HG03095 (cell line): ENCODE measurements around the gene AARS2.

Experiments
- ATAC-seq: cut with Tn5 transposase; IDR thresholded peaks from one replicate; pipeline ENCODE4 v1.9.1; 2021; ENCODE audit warnings: moderate library complexity; ENCODE audit not compliant: unreplicated experiment

The AARS2 gene

DNA sequence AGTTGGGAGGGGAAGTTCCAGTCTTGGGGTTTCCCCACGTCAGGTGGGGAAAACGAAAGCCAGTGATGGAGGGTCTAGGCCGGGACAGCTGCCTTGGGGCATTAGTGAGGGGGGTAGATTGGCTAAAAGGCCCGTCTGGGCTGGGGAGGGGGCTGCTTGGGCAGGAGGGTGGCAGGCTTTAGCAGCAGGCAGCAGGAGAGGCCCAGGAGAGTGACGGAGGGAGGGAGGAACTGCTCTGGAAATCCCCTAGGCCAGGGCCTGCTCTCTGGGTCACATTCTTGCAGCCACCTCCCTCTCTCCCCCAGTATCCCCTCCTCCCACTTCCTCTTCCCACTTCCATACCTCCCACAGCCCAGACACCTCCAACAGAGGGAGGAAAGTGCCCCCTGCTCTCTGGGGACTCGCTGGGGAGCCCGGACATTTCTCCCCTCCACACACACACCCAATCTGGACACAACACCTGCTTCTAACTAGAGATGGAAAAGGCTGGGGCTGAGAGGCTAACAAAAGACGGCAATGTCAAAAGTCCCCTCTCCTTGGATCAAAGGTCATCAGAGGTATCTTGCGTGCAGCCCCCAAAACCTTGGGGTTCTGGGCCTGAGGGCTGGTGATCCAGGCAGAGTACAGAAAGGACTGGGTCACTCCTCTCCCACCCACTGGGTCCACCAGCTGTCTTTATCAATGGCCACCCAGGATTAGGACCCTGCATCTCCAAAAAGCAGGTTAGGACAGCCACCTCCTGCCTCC, 49.6 kb downstream of the AARS2 start:
- no peak for ATAC-seq

DNA sequence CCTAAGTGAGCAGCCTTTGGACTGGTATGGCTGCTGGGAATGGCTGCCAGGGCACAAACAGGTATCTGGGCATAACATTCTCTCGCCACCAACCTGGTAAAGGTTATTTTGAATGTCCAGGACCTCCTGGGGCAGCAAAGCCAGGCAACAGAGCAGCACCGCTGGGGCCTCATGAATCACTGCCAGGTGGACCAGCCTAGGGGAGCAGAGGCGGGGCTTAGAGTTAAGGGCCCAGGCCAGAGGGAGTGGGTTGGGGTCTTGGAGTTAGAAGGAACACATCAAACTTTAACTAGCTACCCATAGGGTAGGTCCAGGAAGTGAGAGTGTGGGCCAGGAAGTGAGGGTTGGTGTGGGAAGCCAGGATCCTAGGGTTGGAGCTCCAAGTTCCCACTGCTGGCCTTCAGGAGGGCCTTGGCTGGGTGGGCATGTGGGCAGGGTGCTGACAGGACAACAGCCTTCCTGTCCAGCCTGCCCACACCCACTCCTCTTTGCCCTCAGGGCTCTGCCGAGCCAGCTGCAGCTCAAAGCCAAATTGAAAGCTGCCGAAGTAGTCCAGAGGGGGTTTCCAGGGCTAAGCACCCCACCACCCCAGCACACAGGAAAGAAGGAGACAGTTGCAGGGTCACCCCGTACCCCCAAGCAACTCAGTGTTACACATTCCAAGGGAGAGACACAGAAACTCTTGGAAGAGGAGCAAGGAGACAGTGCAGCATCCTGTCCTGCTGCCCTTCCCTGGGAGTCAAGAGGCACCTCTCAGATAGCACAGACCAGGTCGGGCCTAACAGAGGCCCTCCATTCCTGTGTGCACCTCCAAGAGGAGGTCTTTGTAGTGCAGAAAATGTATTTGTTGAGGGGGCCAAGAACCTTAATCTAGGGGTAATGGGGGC, 50.4 kb downstream of the AARS2 start:
- ATAC-seq: no peak

DNA sequence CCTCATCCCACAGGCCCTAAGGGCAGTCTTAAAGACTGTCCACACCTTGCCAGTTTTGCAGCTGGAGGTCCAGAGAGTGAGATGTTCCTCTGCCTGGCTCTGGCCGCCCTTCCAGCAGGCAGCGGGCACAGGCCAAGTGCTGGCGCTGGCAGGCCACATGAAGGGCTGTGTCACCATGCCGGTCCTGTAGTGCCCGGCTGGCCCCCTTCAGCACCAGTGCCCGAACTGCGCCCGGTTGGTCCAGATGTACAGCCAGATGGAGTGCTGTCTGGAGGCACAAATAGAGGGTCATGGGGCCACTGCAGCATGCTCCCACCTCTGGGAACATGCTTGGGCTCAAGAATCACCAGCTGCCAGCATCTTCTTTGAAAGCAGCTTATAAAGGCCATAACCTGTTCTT, 51.6 kb downstream of the AARS2 start:
- ATAC-seq: no peak

DNA sequence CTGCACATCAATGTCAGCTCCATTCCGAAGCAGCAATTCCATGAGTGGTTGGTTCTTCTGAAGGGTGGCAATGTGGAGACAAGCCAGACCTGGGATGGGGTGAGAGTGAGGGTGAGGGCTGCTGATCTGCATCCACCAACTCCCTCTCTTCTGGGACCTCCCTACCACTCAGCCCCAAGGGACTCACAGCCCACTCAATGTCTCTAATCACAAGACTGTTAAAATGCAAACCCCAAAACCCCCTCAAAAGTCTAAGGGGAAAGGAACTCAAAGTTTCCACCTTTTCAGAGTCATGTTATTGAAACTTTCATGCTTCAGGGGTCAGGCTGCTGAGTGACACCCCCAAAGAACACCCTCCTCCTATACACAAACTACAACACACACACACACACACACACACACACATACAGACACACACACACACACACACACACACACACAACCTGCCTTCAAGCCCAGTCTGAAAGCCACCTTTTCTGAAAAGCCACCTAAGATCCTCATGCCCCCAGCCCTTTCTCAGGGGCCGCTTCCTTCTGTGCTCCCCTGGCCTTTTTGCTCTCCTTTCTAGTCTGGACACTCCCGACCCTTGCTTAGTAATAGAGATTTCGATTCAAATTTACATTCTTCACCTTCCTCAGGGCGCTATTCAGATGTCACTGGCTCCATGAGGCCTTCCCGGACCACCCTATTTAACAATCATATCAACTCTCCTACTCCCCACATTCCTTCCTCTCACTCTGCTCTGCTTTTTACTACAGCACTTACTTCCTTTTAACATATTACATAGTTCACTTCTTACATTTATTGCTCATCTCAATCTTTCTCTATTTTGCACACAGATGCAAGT, 52.5 kb downstream of the AARS2 start:
- ATAC-seq: no peak

DNA sequence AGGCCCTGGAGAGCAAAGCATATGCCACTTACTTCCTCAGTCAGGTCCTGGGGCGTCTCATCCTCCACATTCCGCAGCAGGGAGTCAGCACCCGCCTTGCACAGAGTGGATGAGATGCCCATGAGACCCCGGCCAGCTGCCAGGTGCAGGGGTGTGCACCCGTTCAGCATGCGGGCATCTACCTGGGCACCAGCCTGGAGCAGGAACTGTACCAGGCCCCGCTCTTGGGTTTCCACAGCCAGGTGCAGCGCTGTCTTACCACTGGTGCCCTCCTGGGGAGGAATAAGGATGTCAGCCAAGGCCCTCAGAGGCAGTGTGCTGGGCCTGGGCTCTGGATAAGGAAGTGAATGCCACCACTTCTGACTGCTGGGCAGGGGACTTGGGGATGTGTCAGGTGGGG, 53.1 kb downstream of the AARS2 start:
- ATAC-seq: no peak

DNA sequence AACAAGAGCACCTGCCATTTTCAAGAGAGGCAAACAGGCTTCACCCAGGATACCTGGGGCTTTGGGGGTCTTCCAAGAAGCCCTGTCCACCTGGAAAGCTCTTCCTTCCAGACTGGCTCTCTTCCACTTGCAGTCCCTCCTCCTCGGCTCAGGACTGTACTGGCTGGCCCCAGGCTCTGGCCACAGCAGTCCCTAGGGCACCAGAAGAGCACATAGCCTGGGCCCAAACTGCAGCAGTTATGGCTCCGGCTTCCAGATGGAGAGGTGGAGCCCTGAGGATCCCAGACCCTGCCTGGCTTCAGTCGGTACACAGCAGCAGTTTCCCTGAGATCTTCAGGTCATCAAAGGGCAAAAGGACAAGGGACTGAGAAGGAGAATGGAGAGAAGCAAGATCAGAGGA, 54.2 kb downstream of the AARS2 start:
- ATAC-seq: no peak

DNA sequence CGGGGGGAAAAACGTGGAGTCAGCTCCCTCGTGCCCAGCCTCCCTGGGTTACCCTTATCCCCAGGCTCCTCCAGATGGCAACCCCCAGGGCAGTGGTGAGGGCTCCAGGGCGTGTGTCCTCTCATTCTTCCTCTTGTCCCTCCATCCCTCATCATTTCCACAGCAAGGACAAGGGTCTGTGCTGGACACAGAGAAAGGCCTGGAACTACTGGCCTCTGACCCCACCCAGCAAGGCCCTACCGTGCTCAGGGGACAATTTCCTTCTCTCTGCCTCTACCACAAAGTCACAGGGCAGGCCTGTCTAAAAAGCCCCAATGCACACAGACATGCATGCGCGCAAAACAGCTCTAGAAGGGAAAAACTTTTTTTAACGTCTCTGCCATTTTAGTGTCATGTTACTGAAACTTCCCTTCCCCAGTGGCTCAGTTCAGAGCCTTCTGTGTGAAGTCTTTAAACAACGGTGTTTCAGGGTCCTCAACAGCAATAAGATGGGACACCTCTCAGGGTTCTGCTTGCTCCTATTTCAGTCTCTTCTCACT, 54.8 kb downstream of the AARS2 start:
- no peak for ATAC-seq

DNA sequence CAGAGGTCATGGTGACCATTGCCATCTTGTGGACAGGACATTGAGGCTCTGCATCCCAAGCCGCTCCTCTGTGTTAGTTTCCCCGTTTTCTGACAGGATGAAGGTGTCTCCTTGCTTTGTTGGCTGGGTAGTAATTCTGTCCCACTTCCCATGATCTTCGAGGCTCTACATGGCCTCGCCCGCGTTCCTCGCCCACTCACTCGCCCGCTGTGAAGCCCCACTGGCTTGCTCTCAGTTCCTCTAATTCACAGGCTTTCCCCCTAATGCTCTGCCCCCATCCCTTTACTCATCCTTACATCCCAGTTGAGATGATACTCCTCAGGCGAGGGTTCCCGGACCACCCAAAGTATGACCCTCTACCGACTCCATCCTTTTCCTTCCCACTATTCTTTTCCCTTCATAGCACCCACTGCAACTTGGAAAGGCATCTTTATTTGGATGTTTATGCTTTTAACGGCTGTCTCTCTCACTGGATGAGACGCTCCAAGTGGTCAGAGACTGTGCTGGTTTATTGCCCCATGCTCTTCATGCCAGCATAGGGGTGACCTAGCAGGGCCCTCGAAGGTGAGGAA, 55.3 kb downstream of the AARS2 start:
- peak; percentile 11 for ATAC-seq

DNA sequence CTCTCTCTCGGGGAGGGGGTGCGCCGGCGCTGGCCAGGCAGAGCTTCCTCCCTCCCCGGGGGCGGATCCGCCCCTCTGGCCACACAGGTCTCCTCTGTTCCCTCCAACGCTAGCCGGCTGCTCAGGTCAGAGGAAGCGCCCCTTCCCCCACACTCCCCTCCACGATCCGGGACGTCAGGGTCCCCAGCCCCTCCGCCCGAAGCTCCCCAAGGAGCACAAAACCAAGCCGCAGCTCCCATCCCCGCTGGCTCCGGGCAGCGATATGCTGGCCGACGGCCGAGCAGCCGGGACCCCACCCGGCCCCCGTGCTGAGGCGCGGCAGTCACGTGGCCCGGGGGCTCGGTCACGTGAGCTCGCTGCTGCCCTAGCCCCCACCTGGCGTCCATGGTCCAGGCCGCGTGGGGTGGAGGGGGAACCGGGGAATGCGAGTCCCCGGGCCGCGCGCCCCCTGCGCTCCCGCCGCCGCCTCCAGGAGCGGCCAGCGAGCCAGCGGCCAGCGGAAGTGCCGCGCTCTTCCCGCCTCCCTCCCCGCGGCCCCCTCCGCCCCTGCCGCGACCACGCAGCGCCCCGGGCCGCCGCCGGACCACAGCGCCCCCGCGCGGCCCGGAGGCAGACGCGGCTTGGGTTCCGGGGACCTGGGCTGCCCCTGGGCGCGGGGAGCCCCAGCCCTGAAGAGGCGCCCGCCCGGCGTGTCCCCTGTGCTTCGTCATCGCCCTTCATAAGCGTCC, 56.0 kb downstream of the AARS2 start, which contains the start of gene SLC35B2:
Gene SLC35B2 (minus strand): TSS at position 504 of the 728 bp plus-strand sequence. CDS start 118 bp downstream, at position 386.
- ATAC-seq: peak; percentile 46

DNA sequence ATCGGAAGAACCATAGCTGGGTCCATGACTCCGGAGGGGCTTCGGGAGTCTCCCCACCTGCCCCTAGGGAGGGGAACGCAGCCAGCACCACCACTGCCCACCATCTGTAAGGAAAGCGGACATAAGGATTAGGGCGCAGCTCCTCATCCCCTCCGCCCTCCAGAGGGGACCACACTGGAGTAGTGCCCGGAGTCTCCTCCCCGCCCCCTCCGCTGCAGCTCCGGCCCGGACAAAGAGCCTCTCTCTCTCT, 56.4 kb downstream of the AARS2 start:
- ATAC-seq: no peak

DNA sequence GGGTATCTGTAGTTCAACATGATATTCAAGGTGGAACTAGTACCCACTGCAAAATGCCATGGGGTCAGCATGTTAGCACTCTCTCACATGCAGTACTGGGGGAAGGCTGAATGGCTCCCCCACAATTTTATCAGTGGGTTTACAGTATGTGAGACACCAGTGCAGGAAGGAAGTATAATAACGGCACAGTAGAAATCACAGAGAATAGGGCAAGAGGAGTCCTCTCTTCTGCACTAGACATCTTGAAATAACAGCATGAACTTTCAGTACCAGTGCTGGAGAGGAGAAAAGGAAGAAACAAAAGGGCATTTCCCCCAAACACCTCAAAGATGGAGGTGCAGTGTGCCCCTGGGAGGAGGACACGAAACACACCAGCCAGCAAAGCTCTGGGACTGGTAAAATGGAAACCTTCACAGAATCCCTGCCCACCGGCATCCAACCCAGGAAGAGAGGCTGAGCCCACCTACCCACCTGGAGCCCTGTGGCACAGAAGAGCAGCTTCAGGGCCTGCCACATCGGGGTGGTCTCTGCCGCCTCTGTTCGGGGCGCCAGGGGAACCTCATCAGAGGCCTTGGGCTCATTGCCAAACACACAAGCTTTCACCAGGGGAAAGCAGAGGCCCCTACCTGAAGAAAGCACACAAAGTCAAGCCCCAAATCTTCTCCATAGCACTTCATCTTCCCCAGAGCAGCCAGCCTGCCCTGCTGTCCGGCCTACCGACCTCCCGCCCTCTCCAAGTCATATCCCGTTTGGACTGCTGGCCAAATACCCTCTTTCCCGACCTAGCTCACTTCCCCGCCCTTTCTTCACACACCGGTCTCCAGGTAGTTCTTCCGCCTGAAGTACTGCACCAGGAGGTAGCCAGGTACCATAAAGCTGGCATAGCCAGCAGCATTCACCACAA, 57.0 kb downstream of the AARS2 start:
- no peak for ATAC-seq

DNA sequence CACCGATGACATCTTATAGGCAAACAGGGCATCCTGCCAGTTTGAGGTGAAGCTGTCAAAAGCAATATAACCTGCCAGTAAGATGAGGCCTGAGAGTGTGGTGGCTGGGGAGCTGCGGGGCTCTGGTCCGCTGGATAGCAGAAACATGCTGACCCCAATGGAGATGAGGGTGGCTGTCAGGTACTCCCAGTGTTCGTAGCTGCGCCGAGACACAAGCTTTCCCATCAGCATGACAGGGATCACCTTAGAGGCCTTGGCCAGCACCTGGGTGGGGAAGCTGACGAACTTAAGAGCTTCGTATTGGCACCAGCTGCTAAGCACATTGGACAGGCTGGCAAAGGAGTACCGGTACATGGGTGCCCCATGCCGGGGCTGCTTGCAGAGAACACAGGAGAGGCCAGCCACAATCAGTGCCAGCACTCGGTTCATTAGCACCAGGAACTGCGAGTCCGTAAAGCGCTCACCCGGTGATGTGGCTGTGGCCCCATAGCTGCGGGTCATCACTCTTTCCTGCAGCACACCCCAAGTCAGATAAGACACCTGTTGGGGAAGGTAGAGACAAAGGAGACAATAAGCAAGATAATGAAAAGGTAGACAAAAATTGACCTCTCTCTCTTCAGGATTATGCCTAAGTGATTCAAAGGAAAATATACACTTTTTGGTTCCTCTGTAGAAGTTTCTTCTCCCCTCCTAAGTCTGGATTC, 57.9 kb downstream of the AARS2 start:
- no peak for ATAC-seq

DNA sequence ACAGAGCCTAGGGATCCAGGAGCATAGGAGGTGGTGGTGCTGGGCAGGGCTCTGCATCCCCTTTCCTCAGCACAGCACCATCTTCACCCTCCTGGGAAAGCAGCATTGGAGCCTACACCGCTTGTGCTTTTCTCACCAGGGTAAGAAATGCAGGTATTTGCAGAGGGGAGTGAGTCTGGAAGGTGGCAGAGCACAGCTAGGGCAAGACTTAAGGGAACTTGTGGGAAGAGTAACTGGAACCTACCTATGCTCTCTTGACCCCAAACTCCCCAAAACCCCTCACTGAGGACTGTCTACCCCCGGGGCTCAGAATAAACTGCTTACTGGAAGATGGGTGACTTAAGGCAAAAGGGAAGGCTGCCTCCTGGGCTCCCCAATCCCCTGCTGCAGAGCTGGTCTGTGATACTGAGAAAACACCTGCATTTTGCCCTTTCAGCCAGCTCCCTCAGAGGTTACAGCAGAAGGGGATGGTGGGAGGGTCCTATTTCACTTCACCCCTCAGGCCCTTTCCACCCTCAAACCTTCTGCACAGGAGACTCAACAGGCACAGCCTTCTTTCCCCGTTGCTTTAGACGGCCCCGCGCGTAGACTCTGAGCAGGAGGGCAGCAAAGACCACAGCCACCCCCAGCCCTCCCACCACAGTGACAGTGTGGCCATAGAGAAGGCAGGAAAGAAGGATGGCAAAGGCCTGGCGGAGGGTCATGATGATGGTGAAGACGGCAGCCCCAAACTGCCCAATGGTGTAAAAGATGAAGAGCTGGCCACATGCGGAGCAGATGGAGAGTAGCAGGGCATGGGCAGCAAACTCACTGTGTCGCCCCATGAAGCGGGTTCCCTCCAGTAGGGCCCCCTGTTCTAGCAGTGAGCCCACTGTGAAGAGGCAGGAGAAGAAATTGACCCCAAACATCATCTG, 58.7 kb downstream of the AARS2 start:
- ATAC-seq: no peak

DNA sequence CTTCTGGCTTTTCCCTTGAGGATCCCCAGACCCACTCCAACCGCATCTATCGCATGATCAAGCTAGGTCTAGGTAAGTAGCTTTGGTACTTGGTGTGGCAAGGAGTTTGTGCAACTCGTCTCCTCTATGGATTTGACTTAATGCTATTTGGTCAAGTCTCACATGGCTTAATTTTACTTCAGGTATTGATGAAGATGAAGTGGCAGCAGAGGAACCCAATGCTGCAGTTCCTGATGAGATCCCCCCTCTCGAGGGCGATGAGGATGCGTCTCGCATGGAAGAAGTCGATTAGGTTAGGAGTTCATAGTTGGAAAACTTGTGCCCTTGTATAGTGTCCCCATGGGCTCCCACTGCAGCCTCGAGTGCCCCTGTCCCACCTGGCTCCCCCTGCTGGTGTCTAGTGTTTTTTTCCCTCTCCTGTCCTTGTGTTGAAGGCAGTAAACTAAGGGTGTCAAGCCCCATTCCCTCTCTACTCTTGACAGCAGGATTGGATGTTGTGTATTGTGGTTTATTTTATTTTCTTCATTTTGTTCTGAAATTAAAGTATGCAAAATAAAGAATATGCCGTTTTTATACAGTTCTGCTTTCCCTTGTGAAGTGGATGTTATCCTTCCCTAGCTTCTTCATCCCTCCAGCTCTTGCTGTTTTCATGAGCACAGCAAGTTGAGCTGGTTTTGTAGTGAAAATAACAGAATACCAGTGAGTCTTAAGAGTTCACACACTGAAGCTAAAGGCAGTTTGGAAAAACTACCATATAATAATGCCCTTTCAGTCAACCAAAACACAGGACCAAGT, 59.6 kb downstream of the AARS2 start:
- ATAC-seq: no peak

DNA sequence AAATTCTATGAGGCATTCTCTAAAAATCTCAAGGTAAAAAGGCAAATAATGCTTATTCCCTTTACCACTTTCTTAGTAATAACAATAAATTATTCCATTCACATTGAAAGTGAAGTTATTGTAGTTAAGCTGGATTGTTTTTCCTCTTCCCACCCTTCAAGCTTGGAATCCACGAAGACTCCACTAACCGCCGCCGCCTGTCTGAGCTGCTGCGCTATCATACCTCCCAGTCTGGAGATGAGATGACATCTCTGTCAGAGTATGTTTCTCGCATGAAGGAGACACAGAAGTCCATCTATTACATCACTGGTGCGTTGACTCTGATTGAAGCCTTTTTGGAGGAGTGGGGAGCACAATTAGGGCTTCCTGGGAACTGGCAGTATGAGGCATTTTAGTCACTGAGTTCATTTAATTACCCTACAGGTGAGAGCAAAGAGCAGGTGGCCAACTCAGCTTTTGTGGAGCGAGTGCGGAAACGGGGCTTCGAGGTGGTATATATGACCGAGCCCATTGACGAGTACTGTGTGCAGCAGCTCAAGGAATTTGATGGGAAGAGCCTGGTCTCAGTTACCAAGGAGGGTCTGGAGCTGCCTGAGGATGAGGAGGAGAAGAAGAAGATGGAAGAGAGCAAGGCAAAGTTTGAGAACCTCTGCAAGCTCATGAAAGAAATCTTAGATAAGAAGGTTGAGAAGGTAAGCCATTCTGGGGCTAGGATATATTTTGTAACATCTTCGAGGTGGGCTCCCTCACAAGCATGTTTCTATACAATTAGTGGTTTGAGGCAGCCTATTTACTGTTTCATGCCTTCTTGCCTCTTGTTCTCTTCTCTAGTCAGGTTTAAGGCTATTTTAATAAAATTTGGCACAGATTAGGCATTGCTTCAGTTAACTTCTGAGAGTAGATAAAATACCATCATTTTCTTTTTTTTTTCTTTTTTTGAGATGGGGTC, 61.3 kb downstream of the AARS2 start:
- ATAC-seq: no peak

DNA sequence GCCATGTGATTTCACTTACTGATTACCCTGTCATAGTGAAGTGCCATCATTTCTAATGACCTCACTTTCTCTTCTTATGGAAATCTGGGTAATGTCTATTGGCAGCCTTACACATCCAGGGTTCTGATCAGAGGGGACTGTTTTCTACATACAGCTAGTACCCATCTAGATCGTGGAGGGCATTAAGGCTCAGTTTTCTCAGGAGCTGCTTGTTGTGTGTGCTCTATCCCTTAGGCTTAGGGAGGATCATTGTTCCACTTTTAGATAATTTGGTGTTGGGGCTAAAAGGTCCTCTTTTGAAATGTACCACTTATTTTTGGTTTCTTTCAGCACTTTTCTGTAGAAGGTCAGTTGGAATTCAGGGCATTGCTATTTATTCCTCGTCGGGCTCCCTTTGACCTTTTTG, 62.4 kb downstream of the AARS2 start:
- no peak for ATAC-seq
